Progenitor cell of endocrine pancreas (in vitro differentiated cells): Measurements from ENCODE around the gene FKBP1A. TPM values are rescaled to one million over a fixed set of nuclear protein-coding genes. Genes with fewer than 3 reads are reported as not detected.

Experiments
- DNase-seq: peaks from one replicate; pipeline ENCODE4 v3.0.0; 2021; ENCODE audit warnings: low spot score; ENCODE audit not compliant: unreplicated experiment
- H3K27ac Mint-ChIP-seq: 2 replicates; pipeline ENCODE4 v1.8.0; 2021; ENCODE audit warnings: mild to moderate bottlenecking, moderate library complexity, mixed read lengths
- H3K27me3 Mint-ChIP-seq: 2 replicates; pipeline ENCODE4 v1.8.0; 2021; ENCODE audit warnings: mixed read lengths
- H3K36me3 Mint-ChIP-seq: 2 replicates; pipeline ENCODE4 v1.8.0; 2022; ENCODE audit warnings: mixed read lengths; ENCODE audit not compliant: insufficient read depth
- H3K4me1 Mint-ChIP-seq: 2 replicates; pipeline ENCODE4 v1.8.0; 2021; ENCODE audit warnings: low read depth, mixed read lengths
- H3K4me3 Mint-ChIP-seq: 2 replicates; pipeline ENCODE4 v1.8.0; 2021; ENCODE audit warnings: low read depth, mild to moderate bottlenecking, moderate library complexity, mixed read lengths
- H3K9me3 Mint-ChIP-seq: 2 replicates; pipeline ENCODE4 v1.8.0; 2021; ENCODE audit warnings: low read depth, mixed read lengths
- total RNA-seq: library from RNA; stranded (reverse); gene quantifications from 2 replicates; pipeline ENCODE4 v1.2.1, GENCODE V29; 2021
- TF ChIP-seq, protein P1 (sequence below): fragments of 200-600 bp; sonication (generic); IDR thresholded peaks from one replicate; pipeline ENCODE4 v1.5.0; 2021; ENCODE audit warnings: antibody characterized with exemption, mild to moderate bottlenecking; ENCODE audit not compliant: unreplicated experiment

FKBP1A gene
- total RNA-seq, 1 donor from 2014 or later, result 149 TPM

GRCh38 chr20:1396702-1397101, 3.8 kb upstream of the FKBP1A start:
- Mint-ChIP-seq H3K4me3 (no peak overlapping the region), H3K27ac (no peak overlapping the region), H3K9me3 (no peaks in the 10 kb centered on the region), H3K36me3 (no peaks in the 10 kb centered on the region), H3K4me1 (peaks cover 28% of the 10 kb centered on the region), H3K27me3 (peaks cover 43% of the 10 kb centered on the region)
- DNase-seq, result no peak
- TF ChIP-seq, protein P1, sequence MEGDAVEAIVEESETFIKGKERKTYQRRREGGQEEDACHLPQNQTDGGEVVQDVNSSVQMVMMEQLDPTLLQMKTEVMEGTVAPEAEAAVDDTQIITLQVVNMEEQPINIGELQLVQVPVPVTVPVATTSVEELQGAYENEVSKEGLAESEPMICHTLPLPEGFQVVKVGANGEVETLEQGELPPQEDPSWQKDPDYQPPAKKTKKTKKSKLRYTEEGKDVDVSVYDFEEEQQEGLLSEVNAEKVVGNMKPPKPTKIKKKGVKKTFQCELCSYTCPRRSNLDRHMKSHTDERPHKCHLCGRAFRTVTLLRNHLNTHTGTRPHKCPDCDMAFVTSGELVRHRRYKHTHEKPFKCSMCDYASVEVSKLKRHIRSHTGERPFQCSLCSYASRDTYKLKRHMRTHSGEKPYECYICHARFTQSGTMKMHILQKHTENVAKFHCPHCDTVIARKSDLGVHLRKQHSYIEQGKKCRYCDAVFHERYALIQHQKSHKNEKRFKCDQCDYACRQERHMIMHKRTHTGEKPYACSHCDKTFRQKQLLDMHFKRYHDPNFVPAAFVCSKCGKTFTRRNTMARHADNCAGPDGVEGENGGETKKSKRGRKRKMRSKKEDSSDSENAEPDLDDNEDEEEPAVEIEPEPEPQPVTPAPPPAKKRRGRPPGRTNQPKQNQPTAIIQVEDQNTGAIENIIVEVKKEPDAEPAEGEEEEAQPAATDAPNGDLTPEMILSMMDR, result no peak

DNA sequence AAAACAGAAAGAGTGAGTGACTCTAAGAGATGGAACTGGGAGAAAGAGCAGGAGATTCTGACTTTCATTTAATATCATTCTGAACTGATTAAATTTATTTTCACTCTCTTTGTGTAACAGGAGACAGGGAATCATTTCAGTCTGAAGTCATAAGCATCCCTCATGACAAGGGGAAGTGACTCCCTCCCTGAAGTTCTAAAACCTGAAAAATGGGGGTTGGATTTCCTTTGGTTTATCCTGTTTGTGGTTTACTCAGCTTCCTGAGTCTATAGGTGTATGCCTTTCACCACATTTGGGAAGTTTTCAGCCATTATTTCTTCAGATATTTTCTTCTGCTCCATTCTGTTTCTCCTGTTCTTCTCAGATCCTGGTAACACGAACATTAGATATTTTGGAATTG, 3.4 kb upstream of the FKBP1A start:
- Mint-ChIP-seq H3K27me3 (peaks cover 43% of the 10 kb centered on the region), H3K27ac (no peak overlapping the region), H3K9me3 (no peaks in the 10 kb centered on the region), H3K4me1 (peaks cover 31% of the 10 kb centered on the region), H3K36me3 (no peaks in the 10 kb centered on the region), H3K4me3 (no peak overlapping the region)
- DNase-seq, result no peak
- TF ChIP-seq, protein P1, result no peak

- H3K4me3 Mint-ChIP-seq, result no peak overlapping the region
- TF ChIP-seq, protein P1, result no peak
- no peaks in the 10 kb centered on the region for H3K9me3 Mint-ChIP-seq
- H3K4me1 Mint-ChIP-seq, result peaks cover 31% of the 10 kb centered on the region
- DNase-seq, result no peak
- H3K36me3 Mint-ChIP-seq, result no peaks in the 10 kb centered on the region
- H3K27ac Mint-ChIP-seq, result no peak overlapping the region
- peaks cover 43% of the 10 kb centered on the region for H3K27me3 Mint-ChIP-seq
These were observed 1.8 kb upstream of the FKBP1A start for GRCh38 chr20:1394686-1395085.

DNA sequence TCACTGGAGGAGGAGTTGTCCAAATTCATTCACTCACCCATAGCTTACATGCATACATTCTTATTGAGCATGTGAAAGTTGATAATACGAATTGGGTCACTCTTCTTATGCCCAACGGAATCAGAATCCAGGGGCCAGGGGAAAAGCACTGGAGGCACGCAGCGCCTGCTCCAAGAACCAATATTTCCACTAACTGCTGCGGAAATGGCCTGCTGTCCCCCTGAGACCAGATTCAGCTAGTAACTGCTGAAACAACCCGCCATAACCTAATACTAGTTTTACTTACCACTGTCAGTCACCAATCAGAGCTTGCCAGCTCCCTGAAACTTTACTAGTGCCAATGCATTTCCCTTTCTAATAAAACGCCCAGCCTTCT, 641 bp upstream of the FKBP1A start:
- TF ChIP-seq, protein P1, result no peak

GRCh38 chr20:1392443-1392692, 486 bp downstream of the FKBP1A start:
- Mint-ChIP-seq H3K36me3 (peaks cover 2% of the 10 kb centered on the region), H3K4me1 (peaks cover 26% of the 10 kb centered on the region), H3K27me3 (peaks cover 37% of the 10 kb centered on the region), H3K9me3 (no peaks in the 10 kb centered on the region), H3K27ac (peak overlapping the region; percentile 62), H3K4me3 (peak overlapping the region; percentile 86)
- TF ChIP-seq, protein P1, result no peak
- no peak for DNase-seq

More for the DNA sequence above, 641 bp upstream of the FKBP1A start:
- Mint-ChIP-seq H3K4me3 (peak overlapping the region; percentile 91), H3K9me3 (no peaks in the 10 kb centered on the region), H3K27me3 (peaks cover 43% of the 10 kb centered on the region), H3K27ac (no peak overlapping the region), H3K36me3 (peaks cover 2% of the 10 kb centered on the region), H3K4me1 (peaks cover 26% of the 10 kb centered on the region)
- DNase-seq, result no peak
